Subcutaneous abdominal adipose tissue (tissue), 5 donors: ENCODE results near the gene IQCN.
A peak's percentile ranks its signal among the peaks of the same experiment; 100 is the strongest.

Source experiments
- H3K27ac ChIP-seq: one replicate; pipeline ENCODE4 v1.7.0; 2013; ENCODE audit warnings: low read depth, mild to moderate bottlenecking, inconsistent platforms, low read length, moderate library complexity
- H3K27me3 ChIP-seq, 5 donors: one replicate each; pipeline ENCODE4 v1.7.0; 2013; ENCODE audit warnings: low read length in 5 of 5, inconsistent platforms in 1 of 5; ENCODE audit not compliant: control insufficient read depth in 5 of 5, insufficient read depth in 4 of 5
- H3K36me3 ChIP-seq, 5 donors: one replicate each; pipeline ENCODE4 v1.7.0; 2013; ENCODE audit warnings: low read length in 5 of 5; ENCODE audit not compliant: control insufficient read depth in 5 of 5, insufficient read depth in 5 of 5
- H3K4me1 ChIP-seq, 5 donors: one replicate each; pipeline ENCODE4 v1.7.0; 2013; ENCODE audit warnings: low read length in 5 of 5, mild to moderate bottlenecking in 3 of 5, moderate library complexity in 1 of 5; ENCODE audit not compliant: control insufficient read depth in 5 of 5, insufficient read depth in 5 of 5
- H3K4me3 ChIP-seq, 5 donors: one replicate each; pipeline ENCODE4 v1.7.0; 2013; ENCODE audit warnings: low read length in 5 of 5, low read depth in 1 of 5
- H3K9ac ChIP-seq, 5 donors: one replicate each; pipeline ENCODE4 v1.7.0; 2013; ENCODE audit warnings: low read length in 5 of 5, mild to moderate bottlenecking in 4 of 5, moderate library complexity in 3 of 5
- H3K9me3 ChIP-seq, 5 donors: one replicate each; pipeline ENCODE4 v1.7.0; 2013; ENCODE audit warnings: low read length in 5 of 5; ENCODE audit not compliant: control insufficient read depth in 5 of 5
- donor health status: healthy.
- donor health status: healthy.
- donor health status: healthy.
- donor health status: healthy.
- donor health status: healthy.

Gene IQCN

GRCh38 chr19:18289471-18290301 lies 15.4 kb upstream of the IQCN start:
- peaks cover 2 to 46% (median 32%) of the 10 kb centered on the region in 5 donors for H3K4me1 ChIP-seq
- H3K27ac ChIP-seq: peak overlapping the region; percentile 95
- no peak overlapping the region for H3K9ac ChIP-seq
- no peaks in the 10 kb centered on the region for H3K9me3 ChIP-seq
- H3K27me3 ChIP-seq: no peaks in the 10 kb centered on the region
- no peak overlapping the region for H3K4me3 ChIP-seq
- H3K36me3 ChIP-seq: no peaks in the 10 kb centered on the region

GRCh38 chr19:18287836-18288772 lies 13.9 kb upstream of the IQCN start:
- Histone ChIP-seq H3K27ac (no peak overlapping the region), H3K9me3 (no peaks in the 10 kb centered on the region), H3K4me1 (peaks cover 0 to 42% (median 28%) of the 10 kb centered on the region in 5 donors), H3K9ac (no peak overlapping the region), H3K36me3 (no peaks in the 10 kb centered on the region), H3K27me3 (no peaks in the 10 kb centered on the region), H3K4me3 (no peak overlapping the region)

GRCh38 chr19:18286973-18287635 lies 12.9 kb upstream of the IQCN start:
- no peak overlapping the region for H3K27ac ChIP-seq

GRCh38 chr19:18284712-18285360 lies 10.6 kb upstream of the IQCN start:
- Histone ChIP-seq H3K4me1 (peaks cover 4 to 26% (median 18%) of the 10 kb centered on the region in 5 donors), H3K9ac (peak overlapping the region in 1 of 5 donors; percentile 56), H3K27ac (peak overlapping the region; percentile 23), H3K27me3 (no peaks in the 10 kb centered on the region), H3K9me3 (no peaks in the 10 kb centered on the region), H3K36me3 (peaks cover 0 to 2% (median 0%) of the 10 kb centered on the region in 5 donors), H3K4me3 (no peak overlapping the region)

More at GRCh38 chr19:18286973-18287635, 12.9 kb upstream of the IQCN start:
- Histone ChIP-seq H3K27me3 (no peaks in the 10 kb centered on the region), H3K4me3 (no peak overlapping the region), H3K9me3 (no peaks in the 10 kb centered on the region), H3K9ac (peak overlapping the region in 1 of 5 donors; percentile 16), H3K36me3 (no peaks in the 10 kb centered on the region), H3K4me1 (peaks cover 4 to 43% (median 31%) of the 10 kb centered on the region in 5 donors)

- Histone ChIP-seq H3K4me1 (peaks cover 9 to 37% (median 27%) of the 10 kb centered on the region in 5 donors), H3K4me3 (no peak overlapping the region), H3K9ac (no peak overlapping the region), H3K27ac (peak overlapping the region; percentile 99), H3K27me3 (no peaks in the 10 kb centered on the region), H3K36me3 (peaks cover 0 to 11% (median 10%) of the 10 kb centered on the region in 5 donors), H3K9me3 (no peaks in the 10 kb centered on the region)
Measured at GRCh38 chr19:18283338-18283737, 9.1 kb upstream of the IQCN start.

GRCh38 chr19:18282788-18283141 lies 8.5 kb upstream of the IQCN start:
- Histone ChIP-seq H3K4me1 (peaks cover 13 to 43% (median 32%) of the 10 kb centered on the region in 5 donors), H3K4me3 (peak overlapping the region; percentile 33 to 78 (median 68)), H3K27ac (peak overlapping the region; percentile 99), H3K9me3 (no peaks in the 10 kb centered on the region), H3K9ac (peak overlapping the region; percentile 56 to 94 (median 85)), H3K27me3 (no peaks in the 10 kb centered on the region), H3K36me3 (peaks cover 0 to 16% (median 15%) of the 10 kb centered on the region in 5 donors)

GRCh38 chr19:18282021-18282787 lies 8.0 kb upstream of the IQCN start:
- Histone ChIP-seq H3K9ac (peak overlapping the region; percentile 73 to 94 (median 85)), H3K27me3 (no peaks in the 10 kb centered on the region), H3K4me1 (peaks cover 13 to 46% (median 32%) of the 10 kb centered on the region in 5 donors), H3K36me3 (peaks cover 0 to 16% (median 15%) of the 10 kb centered on the region in 5 donors), H3K27ac (peak overlapping the region; percentile 99), H3K4me3 (peak overlapping the region; percentile 33 to 78 (median 68)), H3K9me3 (no peaks in the 10 kb centered on the region)

GRCh38 chr19:18281082-18282020 lies 7.1 kb upstream of the IQCN start, which contains the start of gene JUND:
Gene JUND, minus strand, starts transcription at chr19:18281622. Its CDS starts 138 bp downstream, at chr19:18281484.
- peak within 1 kb of the TSS; percentile 78 to 100 (median 99) for H3K4me3 ChIP-seq
- no peaks in the 10 kb centered on the region for H3K9me3 ChIP-seq
- H3K27ac ChIP-seq: peak within 1 kb of the TSS; percentile 99
- H3K27me3 ChIP-seq: no peaks in the 10 kb centered on the region
- H3K9ac ChIP-seq: peak within 1 kb of the TSS; percentile 87 to 100 (median 99)
- peaks cover 0 to 19% (median 15%) of the 10 kb centered on the region in 5 donors for H3K36me3 ChIP-seq
- H3K4me1 ChIP-seq: peaks cover 13 to 49% (median 33%) of the 10 kb centered on the region in 5 donors
